T-helper 1 cell treated with Interleukin-12 subunit alpha and Interleukin-12 subunit beta and Interleukin-4 antibody, amounts not matched to agents 30 μg/mL and 1 μg/mL, for 36 hours (primary cell): ENCODE results near the gene DPYD.

Experiments used
- H3K27ac Mint-ChIP-seq: one replicate; pipeline ENCODE4 v1.8.0; 2021; ENCODE audit warnings: mild to moderate bottlenecking, mixed read lengths
- H3K27me3 Mint-ChIP-seq: one replicate; pipeline ENCODE4 v1.8.0; 2021; ENCODE audit warnings: low read depth, mixed read lengths
- H3K36me3 Mint-ChIP-seq: one replicate; pipeline ENCODE4 v1.8.0; 2021; ENCODE audit warnings: low read depth, mixed read lengths
- H3K4me1 Mint-ChIP-seq: one replicate; pipeline ENCODE4 v1.8.0; 2021; ENCODE audit warnings: low read depth, mixed read lengths
- H3K4me3 Mint-ChIP-seq: one replicate; pipeline ENCODE4 v1.8.0; 2021; ENCODE audit warnings: mild to moderate bottlenecking, moderate library complexity, mixed read lengths
- H3K9me3 Mint-ChIP-seq: one replicate; pipeline ENCODE4 v1.8.0; 2021; ENCODE audit warnings: mixed read lengths

The DPYD gene

DNA sequence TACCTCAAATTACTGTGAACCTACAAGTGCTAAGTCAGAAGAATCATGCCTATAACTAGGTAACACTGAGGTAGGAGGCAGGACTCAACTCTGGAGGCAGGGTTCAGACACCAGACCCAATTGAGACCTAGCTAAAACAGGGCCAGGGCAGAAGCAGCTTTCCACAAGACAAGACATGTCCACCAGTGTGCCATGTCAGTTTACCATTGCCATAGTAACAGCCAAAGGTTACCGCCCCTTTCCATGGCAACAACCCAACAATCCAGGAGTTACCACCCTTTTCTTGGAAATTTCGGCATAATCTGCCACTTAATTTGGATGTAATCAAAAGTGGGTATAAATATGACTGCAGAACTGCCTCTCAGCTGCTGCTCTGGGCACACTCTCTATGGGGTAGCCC is 432.3 kb downstream of the DPYD start:
- peaks cover 2% of the 10 kb centered on the region for H3K4me1 Mint-ChIP-seq
- no peak overlapping the region for H3K4me3 Mint-ChIP-seq
- H3K27ac Mint-ChIP-seq, result no peak overlapping the region
- H3K36me3 Mint-ChIP-seq, result no peaks in the 10 kb centered on the region
- no peaks in the 10 kb centered on the region for H3K9me3 Mint-ChIP-seq
- H3K27me3 Mint-ChIP-seq, result no peaks in the 10 kb centered on the region

- Mint-ChIP-seq H3K27ac (no peak overlapping the region), H3K9me3 (no peaks in the 10 kb centered on the region), H3K4me1 (no peaks in the 10 kb centered on the region), H3K27me3 (no peaks in the 10 kb centered on the region), H3K36me3 (peaks cover 3% of the 10 kb centered on the region), H3K4me3 (no peak overlapping the region)
Observed at GRCh38 chr1:97482022-97482421, 438.8 kb downstream of the DPYD start.

DNA sequence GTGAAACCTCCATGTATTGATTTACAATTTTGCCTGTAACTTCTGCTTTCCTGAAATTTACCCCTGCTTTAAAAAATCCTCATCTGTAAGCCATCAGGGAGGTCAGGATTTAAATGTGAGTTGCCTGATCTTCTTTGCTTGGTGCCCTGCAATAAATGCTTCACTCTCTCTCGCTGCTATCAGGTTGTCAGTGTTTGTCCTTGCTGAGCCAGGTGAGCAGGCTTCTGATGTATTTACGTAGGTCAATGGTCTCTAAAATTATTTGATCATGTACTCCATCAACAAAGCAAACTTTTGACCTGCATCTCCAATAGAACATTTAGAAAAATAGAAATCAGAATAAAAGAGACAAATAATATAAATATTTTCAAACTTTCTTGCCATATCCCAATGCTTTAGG is 453.4 kb downstream of the DPYD start:
- Mint-ChIP-seq H3K4me3 (no peak overlapping the region), H3K27ac (no peak overlapping the region), H3K36me3 (peaks cover 2% of the 10 kb centered on the region)

DNA sequence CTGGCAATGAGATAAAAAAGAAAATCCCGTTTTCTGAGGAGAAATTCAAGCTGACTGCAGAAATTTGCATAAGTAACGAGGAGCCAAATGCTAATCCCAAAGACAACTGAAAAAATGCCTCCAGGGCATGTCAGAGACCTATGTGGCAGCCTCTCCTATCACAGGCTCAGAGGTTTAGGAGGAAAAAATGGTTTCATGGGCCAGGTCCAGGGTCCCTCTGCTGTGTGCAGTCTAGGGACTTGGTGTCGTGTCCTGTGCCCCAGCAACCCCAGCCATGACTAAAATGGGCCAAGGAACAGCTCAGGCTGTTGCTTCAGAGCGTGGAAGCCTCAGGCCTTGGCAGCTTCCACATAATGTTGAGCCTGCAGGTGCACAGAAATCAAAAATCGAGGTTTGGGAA is 456.5 kb downstream of the DPYD start:
- peaks cover 2% of the 10 kb centered on the region for H3K36me3 Mint-ChIP-seq
- H3K27me3 Mint-ChIP-seq, result no peaks in the 10 kb centered on the region
- H3K4me1 Mint-ChIP-seq, result peaks cover 1% of the 10 kb centered on the region
- H3K4me3 Mint-ChIP-seq, result no peak overlapping the region
- H3K9me3 Mint-ChIP-seq, result peaks cover 8% of the 10 kb centered on the region
- no peak overlapping the region for H3K27ac Mint-ChIP-seq

More for the DNA sequence above, 453.4 kb downstream of the DPYD start:
- Mint-ChIP-seq H3K27me3 (no peaks in the 10 kb centered on the region), H3K4me1 (no peaks in the 10 kb centered on the region), H3K9me3 (peaks cover 8% of the 10 kb centered on the region)

DNA sequence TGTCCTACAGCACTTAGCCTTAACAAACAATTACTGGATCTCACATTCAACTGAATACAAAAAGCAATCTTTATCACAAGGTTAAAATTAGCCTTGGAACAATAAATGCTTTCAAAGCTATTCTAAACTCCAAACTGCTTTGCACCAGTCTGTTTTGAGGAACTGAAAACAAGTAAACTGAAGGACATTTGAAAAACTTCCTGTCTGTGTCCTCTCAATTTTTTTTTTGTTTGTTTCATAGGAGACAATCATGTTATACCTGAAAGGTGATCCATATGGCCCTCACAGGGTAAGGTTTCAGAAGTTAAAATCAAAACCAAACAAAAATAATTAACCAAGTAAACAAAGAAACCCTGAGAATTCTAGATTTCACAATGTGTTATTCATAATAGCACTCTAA is 459.1 kb downstream of the DPYD start:
- Mint-ChIP-seq H3K9me3 (peaks cover 8% of the 10 kb centered on the region), H3K27ac (no peak overlapping the region), H3K4me3 (no peak overlapping the region), H3K36me3 (peaks cover 2% of the 10 kb centered on the region), H3K4me1 (peaks cover 1% of the 10 kb centered on the region), H3K27me3 (no peaks in the 10 kb centered on the region)

DNA sequence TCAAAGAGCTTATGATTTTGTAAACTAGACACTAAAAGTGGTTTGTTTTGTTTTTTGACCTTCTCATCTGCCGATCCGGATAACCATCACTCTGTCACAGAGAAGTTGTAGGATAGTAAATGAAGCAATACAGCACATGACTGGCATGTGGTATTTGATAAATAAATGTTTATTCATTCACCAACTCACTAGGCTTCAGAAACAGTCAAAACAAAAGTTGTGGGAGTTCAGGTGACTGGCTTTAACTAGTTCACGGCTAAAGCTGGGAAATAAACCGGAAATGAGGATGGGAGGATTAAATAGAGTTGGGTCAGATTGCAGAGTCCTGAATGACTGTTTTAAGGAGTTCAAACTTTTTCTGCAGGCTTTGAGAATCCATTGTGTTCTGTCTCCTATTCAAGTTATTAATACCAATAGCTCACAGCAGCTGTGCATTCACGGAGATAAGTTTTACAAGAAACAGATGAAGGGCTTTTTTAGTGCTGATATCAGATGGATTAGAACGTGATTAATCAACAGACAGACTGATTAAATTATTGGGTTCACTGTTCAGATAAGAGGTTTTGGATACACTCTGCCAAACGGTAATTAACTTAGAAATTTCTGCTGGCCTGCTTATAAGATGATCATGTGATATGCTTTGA is 463.3 kb downstream of the DPYD start:
- Mint-ChIP-seq H3K4me3 (no peak overlapping the region), H3K36me3 (no peaks in the 10 kb centered on the region), H3K9me3 (no peaks in the 10 kb centered on the region), H3K27ac (no peak overlapping the region), H3K4me1 (peaks cover 1% of the 10 kb centered on the region), H3K27me3 (no peaks in the 10 kb centered on the region)

GRCh38 chr1:97451944-97452343 is 468.9 kb downstream of the DPYD start:
- Mint-ChIP-seq H3K36me3 (peaks cover 4% of the 10 kb centered on the region), H3K4me1 (no peaks in the 10 kb centered on the region), H3K9me3 (no peaks in the 10 kb centered on the region), H3K4me3 (no peak overlapping the region), H3K27me3 (no peaks in the 10 kb centered on the region), H3K27ac (no peak overlapping the region)

GRCh38 chr1:97451046-97451826 is 469.6 kb downstream of the DPYD start:
- Mint-ChIP-seq H3K9me3 (no peaks in the 10 kb centered on the region), H3K36me3 (peaks cover 4% of the 10 kb centered on the region), H3K27me3 (no peaks in the 10 kb centered on the region), H3K4me1 (no peaks in the 10 kb centered on the region), H3K4me3 (no peak overlapping the region), H3K27ac (no peak overlapping the region)

- Mint-ChIP-seq H3K4me1 (no peaks in the 10 kb centered on the region), H3K4me3 (no peak overlapping the region), H3K36me3 (peaks cover 2% of the 10 kb centered on the region), H3K9me3 (no peaks in the 10 kb centered on the region), H3K27me3 (no peaks in the 10 kb centered on the region), H3K27ac (no peak overlapping the region)
Observed at GRCh38 chr1:97441966-97442365, 478.9 kb downstream of the DPYD start.

DNA sequence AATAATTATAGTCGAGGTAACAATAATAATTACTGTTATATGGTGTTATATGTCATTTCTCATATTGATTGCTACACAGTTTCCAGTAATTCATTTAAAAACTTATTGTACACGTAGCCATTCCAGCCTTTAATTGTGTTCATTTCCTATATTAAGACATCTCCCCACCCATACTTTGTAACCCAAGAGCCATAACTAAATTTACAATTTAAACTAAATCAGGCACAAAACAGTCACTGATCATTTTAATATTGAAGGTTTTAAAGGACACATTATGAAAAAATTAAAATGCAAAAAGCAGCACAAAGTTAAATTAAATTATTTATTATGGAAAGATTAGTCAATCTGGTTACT is 487.0 kb downstream of the DPYD start:
- Mint-ChIP-seq H3K27me3 (no peaks in the 10 kb centered on the region), H3K36me3 (no peaks in the 10 kb centered on the region), H3K27ac (no peak overlapping the region), H3K9me3 (no peaks in the 10 kb centered on the region), H3K4me1 (no peaks in the 10 kb centered on the region), H3K4me3 (no peak overlapping the region)

GRCh38 chr1:97433094-97433823 is 487.6 kb downstream of the DPYD start:
- no peak overlapping the region for H3K4me3 Mint-ChIP-seq
- no peaks in the 10 kb centered on the region for H3K4me1 Mint-ChIP-seq
- H3K9me3 Mint-ChIP-seq, result no peaks in the 10 kb centered on the region
- no peaks in the 10 kb centered on the region for H3K36me3 Mint-ChIP-seq
- H3K27ac Mint-ChIP-seq, result no peak overlapping the region
- H3K27me3 Mint-ChIP-seq, result no peaks in the 10 kb centered on the region

DNA sequence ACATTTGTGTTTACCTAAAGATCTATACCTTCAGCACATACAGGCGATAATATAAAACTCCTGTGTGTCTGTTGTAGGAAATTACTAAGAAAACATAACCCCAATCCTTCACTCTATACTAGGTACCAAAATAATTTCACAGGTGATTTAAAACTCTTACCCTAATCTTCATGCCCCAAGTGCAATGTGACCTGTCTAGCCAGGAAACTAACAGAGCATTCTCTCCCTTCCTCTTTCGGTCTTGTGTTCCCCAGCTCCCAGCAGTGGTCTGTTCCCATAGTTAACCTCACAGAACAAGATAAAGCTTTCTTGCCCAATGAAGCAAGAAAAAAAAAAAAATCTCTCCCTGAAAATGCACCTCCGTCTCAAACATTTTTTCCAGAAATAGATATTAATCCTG is 493.5 kb downstream of the DPYD start:
- Mint-ChIP-seq H3K9me3 (no peaks in the 10 kb centered on the region), H3K27ac (no peak overlapping the region), H3K36me3 (no peaks in the 10 kb centered on the region), H3K27me3 (no peaks in the 10 kb centered on the region), H3K4me3 (no peak overlapping the region), H3K4me1 (no peaks in the 10 kb centered on the region)

- no peaks in the 10 kb centered on the region for H3K36me3 Mint-ChIP-seq
- H3K9me3 Mint-ChIP-seq, result no peaks in the 10 kb centered on the region
- no peak overlapping the region for H3K27ac Mint-ChIP-seq
- no peak overlapping the region for H3K4me3 Mint-ChIP-seq
- H3K4me1 Mint-ChIP-seq, result no peaks in the 10 kb centered on the region
- H3K27me3 Mint-ChIP-seq, result no peaks in the 10 kb centered on the region
Observed at GRCh38 chr1:97424209-97424608, 496.6 kb downstream of the DPYD start.

- H3K4me1 Mint-ChIP-seq, result no peaks in the 10 kb centered on the region
- H3K4me3 Mint-ChIP-seq, result no peak overlapping the region
- no peak overlapping the region for H3K27ac Mint-ChIP-seq
- H3K27me3 Mint-ChIP-seq, result no peaks in the 10 kb centered on the region
- H3K36me3 Mint-ChIP-seq, result no peaks in the 10 kb centered on the region
- no peaks in the 10 kb centered on the region for H3K9me3 Mint-ChIP-seq
Observed at GRCh38 chr1:97423403-97423802, 497.4 kb downstream of the DPYD start.

DNA sequence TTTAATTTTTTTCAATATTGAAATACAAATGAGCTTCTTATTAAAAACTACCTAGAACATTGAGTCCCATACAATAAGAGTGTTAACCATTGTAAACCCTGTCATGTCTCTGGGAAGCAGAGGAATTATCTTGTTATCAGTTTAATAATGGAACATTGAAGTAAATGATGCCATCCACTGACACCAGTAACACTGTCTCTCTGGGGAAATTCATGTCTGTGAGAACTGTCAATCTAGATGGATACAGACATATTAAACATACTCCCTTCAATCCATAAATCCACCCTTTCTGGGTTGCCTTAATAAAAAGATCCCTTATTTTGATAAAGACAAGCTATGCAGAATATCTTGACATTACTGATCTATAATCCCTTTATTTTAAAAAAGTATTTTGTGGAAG is 503.2 kb downstream of the DPYD start:
- no peaks in the 10 kb centered on the region for H3K36me3 Mint-ChIP-seq
- H3K27ac Mint-ChIP-seq, result no peak overlapping the region
- H3K9me3 Mint-ChIP-seq, result no peaks in the 10 kb centered on the region

More for the DNA sequence above, 503.2 kb downstream of the DPYD start:
- Mint-ChIP-seq H3K27me3 (no peaks in the 10 kb centered on the region), H3K4me1 (no peaks in the 10 kb centered on the region), H3K4me3 (no peak overlapping the region)
